22Rv1 (cell line): Measurements from ENCODE around the gene PYGO2.

ENCODE experiments used
- H3K27ac ChIP-seq: fragments of 450-650 bp; 2 replicates; pipeline ENCODE4 v1.5.1; 2017
- ZFX ChIP-seq: fragments of 450-650 bp; IDR thresholded peaks from 2 replicates; pipeline ENCODE4 v1.6.1; 2017; ENCODE audit warnings: antibody characterized with exemption, borderline replicate concordance
- TF ChIP-seq, protein P1 (sequence below): fragments of 450-650 bp; IDR thresholded peaks from 2 replicates; pipeline ENCODE4 v1.5.1; 2017; ENCODE audit warnings: mild to moderate bottlenecking

PYGO2 gene

DNA sequence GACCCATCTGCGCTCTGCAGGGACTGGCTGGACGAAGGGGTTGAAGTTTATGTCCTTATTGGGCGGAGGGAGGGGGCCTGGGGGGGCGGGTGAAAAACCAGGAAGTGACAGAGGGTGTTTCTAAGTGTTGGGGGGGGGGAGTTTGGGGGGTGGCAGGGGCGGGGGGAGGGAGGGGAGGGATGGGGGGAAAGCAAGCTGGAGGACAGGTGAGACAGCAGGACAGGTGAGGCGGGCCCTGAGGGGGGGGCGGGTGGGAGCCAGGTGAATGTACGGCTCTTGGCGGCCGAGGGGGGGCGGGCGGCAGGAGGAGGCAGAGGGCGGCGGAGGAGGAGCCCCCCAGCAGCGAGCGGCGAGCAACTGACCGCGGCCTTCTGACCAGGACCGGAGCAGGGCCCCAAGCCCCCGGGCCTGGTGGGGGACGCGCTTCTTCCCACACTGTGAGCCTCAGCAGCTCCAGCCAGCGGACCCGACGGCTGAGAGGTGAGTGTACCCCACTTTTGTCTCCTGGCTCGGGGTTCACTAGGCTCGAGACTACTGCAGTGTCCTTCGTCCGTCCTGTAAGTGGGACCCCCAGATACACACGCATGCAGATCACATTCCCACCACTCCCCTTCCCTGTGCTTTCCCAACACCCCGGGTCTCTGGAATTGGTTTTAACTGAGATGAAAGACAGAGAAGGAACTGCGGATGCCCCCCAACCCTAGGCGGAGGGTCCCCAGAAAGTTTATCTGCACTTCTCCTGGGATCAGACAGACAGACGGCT lies 41.1 kb upstream of the PYGO2 start, which contains the start of gene ZBTB7B:
Gene ZBTB7B, plus strand, starts transcription at position 339 of the 763 bp plus-strand sequence. CDS start 11,859 bp downstream, outside the sequence.
- H3K27ac ChIP-seq, result peak within 1 kb of the TSS; percentile 98
- TF ChIP-seq ZFX, result no peak
- TF ChIP-seq, protein P1, sequence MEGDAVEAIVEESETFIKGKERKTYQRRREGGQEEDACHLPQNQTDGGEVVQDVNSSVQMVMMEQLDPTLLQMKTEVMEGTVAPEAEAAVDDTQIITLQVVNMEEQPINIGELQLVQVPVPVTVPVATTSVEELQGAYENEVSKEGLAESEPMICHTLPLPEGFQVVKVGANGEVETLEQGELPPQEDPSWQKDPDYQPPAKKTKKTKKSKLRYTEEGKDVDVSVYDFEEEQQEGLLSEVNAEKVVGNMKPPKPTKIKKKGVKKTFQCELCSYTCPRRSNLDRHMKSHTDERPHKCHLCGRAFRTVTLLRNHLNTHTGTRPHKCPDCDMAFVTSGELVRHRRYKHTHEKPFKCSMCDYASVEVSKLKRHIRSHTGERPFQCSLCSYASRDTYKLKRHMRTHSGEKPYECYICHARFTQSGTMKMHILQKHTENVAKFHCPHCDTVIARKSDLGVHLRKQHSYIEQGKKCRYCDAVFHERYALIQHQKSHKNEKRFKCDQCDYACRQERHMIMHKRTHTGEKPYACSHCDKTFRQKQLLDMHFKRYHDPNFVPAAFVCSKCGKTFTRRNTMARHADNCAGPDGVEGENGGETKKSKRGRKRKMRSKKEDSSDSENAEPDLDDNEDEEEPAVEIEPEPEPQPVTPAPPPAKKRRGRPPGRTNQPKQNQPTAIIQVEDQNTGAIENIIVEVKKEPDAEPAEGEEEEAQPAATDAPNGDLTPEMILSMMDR, result no peak

DNA sequence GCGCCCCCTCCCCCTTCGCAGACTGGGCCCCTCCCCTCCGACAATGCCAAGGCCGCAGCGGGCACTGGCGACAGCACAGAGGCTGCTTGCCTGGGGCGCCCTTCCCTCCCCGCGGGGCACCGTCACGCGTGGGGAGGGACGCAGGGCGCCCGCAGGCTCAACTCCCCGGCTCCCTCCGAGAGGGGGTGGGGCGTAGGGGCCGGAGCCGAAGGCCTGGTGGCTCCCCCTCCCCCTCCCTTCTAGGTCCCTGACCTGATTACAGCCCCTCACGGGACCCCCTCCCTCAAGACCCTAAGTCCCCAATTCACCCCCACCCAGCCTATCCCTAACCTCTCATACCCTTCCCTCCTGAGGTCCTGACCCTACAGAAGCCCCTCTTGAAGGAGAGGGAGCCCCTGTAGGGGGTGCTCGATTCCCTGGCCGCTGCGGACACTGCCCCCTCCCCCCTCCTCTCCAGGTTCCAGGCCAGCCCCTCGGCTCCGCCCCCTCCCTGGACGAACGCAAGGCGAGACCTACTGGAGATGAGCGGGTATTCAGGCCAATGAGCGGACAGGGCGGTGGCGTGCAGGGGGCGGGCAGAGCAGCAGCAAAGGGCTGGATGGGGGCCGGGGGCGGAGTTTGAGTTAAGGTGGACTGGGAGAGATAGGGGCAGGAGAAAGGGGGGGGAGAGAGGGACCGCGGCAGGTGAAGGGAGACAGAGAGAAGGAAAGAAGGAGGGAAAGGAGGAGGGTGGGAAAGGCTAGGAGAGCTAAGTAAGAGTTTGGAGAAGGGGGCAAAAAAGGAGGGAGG lies 40.3 kb upstream of the PYGO2 start:
- no peak for TF ChIP-seq ZFX
- TF ChIP-seq, protein P1, result peak; percentile 80
- H3K27ac ChIP-seq, result peak overlapping the region; percentile 98

DNA sequence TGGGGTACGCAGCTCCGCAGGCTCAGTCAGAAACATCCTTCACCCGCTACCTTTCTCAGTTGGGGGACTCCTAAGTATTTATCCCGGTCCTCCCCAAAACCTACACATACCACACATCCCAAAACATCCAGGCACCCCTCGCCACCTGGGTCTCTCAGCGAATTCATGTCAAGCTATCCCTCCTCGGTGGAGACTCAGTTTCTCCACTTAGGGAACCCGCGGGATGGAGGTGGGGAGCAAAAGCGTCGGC lies 39.8 kb upstream of the PYGO2 start:
- TF ChIP-seq ZFX, result no peak
- TF ChIP-seq, protein P1, result no peak
- H3K27ac ChIP-seq, result peak overlapping the region; percentile 98

DNA sequence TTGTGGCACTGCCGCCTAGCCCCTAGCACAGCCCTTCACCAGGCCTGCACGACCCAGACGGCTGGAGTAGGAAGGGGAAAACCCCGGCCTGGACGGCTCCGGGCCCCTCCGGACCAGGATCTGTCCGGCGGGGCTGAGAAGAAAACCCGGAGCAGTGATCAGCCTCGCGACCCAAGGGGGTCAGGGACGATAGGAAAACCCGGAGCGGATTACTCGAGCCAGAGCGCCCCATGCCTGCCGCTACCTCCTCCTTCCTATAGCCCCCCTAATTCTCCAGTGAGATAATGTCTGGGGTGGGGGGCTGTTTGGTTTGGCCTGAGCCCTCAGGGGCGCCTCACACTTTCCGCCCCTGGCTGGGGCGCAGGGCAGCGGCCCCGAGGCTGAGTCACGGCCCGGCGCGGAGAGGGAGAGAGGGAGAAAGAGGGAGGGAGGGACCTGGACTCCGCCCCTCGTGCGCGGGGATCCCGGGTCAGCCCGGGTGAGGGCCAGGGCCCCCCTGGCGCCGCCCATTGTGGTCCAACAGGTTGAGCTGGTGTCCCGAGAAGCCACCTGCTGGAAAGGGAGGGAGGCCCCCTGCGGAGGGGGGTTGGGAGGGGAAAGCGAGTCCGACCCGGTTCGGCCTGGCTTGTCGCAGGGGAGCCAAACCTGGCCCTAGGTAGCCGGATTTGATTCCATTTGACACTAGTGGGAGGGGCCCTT lies 39.3 kb upstream of the PYGO2 start:
- peak overlapping the region; percentile 98 for H3K27ac ChIP-seq
- TF ChIP-seq, protein P1, result no peak
- no peak for TF ChIP-seq ZFX

DNA sequence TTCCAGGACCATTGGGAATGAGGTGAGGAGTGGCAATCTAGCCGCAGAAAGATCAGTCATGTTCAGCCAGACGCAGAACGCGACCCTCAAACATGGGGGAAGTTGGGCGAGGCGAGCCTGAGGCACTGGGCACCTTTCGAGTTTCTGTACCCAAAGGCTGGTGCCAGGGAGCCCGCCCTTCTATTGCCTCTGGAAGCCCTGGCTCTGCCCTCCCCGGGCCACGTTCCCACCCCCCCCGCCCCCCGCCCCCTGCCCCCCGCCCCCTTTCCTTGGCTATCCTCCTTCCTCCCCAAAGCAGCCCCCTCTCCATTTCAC lies 38.8 kb upstream of the PYGO2 start:
- H3K27ac ChIP-seq, result peak overlapping the region; percentile 98
- TF ChIP-seq, protein P1, result no peak

DNA sequence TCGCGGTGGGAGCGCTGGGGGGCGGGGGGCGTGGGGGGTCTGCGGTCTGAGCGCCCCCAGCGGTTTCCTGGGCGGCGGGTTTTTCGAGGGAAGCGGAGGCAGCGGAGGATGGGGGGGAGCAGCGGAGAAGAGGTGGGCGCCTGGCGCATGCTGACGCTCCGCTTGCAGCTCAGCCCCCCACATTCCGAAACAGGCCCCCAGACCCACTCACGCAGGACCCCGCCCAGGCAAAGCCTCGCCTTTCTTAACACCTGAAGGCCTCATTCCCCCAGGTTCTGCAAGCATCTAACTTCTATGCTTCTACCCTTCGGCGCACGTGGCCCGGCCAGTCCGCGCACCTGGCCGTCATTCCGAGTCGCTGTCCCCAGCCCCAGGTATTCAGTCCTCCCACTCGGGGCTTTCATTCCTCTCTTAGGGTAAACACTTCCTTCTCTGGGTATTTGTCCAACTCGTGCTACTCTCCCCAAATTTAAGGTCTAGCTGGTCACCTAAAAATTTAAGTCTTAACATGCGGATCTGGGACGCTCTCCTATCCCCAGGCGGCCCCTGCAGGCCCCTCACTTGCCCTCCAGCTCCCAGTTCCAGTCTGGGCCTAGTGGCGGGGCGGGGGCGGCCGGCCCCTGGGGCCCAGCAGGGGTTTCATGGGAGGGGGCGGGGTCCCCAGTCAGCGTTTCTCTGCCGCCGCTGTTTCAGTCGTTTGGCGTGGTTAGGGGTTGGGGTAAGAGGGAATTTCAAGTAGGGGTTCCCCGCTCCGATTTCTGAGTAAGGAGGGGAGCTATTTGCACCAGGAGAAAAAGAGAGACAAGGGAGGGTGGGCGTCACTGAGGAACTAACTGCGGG lies 38.2 kb upstream of the PYGO2 start:
- TF ChIP-seq, protein P1, result no peak
- TF ChIP-seq ZFX, result no peak
- H3K27ac ChIP-seq, result peak overlapping the region; percentile 98
